Endothelial cell of umbilical vein (primary cell): Measurements from ENCODE around the gene KCNQ5.

Source experiments
- CTCF ChIP-seq, 2 donors: IDR thresholded peaks; 1 replicate in 1 of 2; 2 replicates in 1 of 2; pipeline ENCODE4 v1.5.1; 2011; ENCODE audit warnings: low read length in 2 of 2, mild to moderate bottlenecking in 2 of 2, moderate library complexity in 2 of 2, control low read depth in 1 of 2, inconsistent platforms in 1 of 2, low read depth in 1 of 2; ENCODE audit not compliant: insufficient read depth in 1 of 2; ENCODE audit errors: extremely low read depth in 1 of 2
- FOS ChIP-seq: IDR thresholded peaks from 2 replicates; pipeline ENCODE4 v1.6.1; 2011; ENCODE audit warnings: mild to moderate bottlenecking, low read length, moderate library complexity, borderline replicate concordance; ENCODE audit not compliant: insufficient read depth
- JUN ChIP-seq: IDR thresholded peaks from 2 replicates; pipeline ENCODE4 v1.6.1; 2011; ENCODE audit warnings: borderline replicate concordance, low read depth; ENCODE audit not compliant: insufficient read length, insufficient read depth
- POLR2A ChIP-seq: IDR thresholded peaks from 2 replicates; pipeline ENCODE4 v1.6.1; 2012; ENCODE audit warnings: low read depth, mild to moderate bottlenecking, control low read depth, low read length
- POLR2AphosphoS5 ChIP-seq: IDR thresholded peaks from 2 replicates; pipeline ENCODE4 v1.6.1; 2012; ENCODE audit warnings: low read depth, mild to moderate bottlenecking, control low read depth, low read length, moderate library complexity; ENCODE audit not compliant: insufficient read depth
- TF ChIP-seq, protein P1 (sequence below): IDR thresholded peaks from 2 replicates; pipeline ENCODE4 v1.6.1; 2011; ENCODE audit not compliant: insufficient read depth, insufficient read length

- no peak for TF ChIP-seq CTCF (IDR thresholded peaks at IDR 0.05; ENCODE audit: extremely low read depth in 1 of 2, insufficient read depth in 1 of 2, low read depth in 1 of 2, low read length in 2 of 2)
- TF ChIP-seq POLR2AphosphoS5: no peak
- TF ChIP-seq FOS: no peak
- TF ChIP-seq, protein P1, sequence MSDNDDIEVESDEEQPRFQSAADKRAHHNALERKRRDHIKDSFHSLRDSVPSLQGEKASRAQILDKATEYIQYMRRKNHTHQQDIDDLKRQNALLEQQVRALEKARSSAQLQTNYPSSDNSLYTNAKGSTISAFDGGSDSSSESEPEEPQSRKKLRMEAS: no peak
- TF ChIP-seq POLR2A: no peak
- TF ChIP-seq JUN: no peak
Observed at GRCh38 chr6:73234733-73235132, 612.9 kb downstream of the KCNQ5 start.
